OCI-LY7 (cell line): ENCODE results near the gene LRRIQ4.

Source experiments
- CTCF ChIP-seq: fragments of 200-600 bp; sonication (generic); conservative IDR thresholded peaks from 2 replicates; pipeline ENCODE4 v1.5.1; 2014; ENCODE audit warnings: mild to moderate bottlenecking, antibody characterized with exemption, low read length, moderate library complexity, mixed read lengths
- EZH2phosphoT487 ChIP-seq: fragments of 200-600 bp; sonication (generic); IDR thresholded peaks from 2 replicates; pipeline ENCODE4 v1.6.1; 2018; ENCODE audit warnings: low read depth, borderline replicate concordance, mild to moderate bottlenecking, mixed run types, antibody characterized with exemption, low read length, moderate library complexity, mixed read lengths

GRCh38 chr3:169809230-169809795 is 3.4 kb upstream of the LRRIQ4 start:
- TF ChIP-seq EZH2phosphoT487: no peak
- TF ChIP-seq CTCF: no peak
